WERI-Rb-1 (cell line): ENCODE results near the gene SCYL2.
"Not testable (repeated sequence)": the region's sequence is repeated elsewhere in the genome, so short reads cannot be mapped to it uniquely, and the experiment has no call there.

Experiments
- DNase-seq: peaks from one replicate; pipeline ENCODE4 v3.0.0-alpha.2; 2020
- H3K27ac ChIP-seq: fragments of 250-450 bp; sonication (Bioruptor Pico); 2 replicates; pipeline ENCODE4 v1.5.1; 2020; ENCODE audit warnings: mild to moderate bottlenecking, moderate library complexity
- H3K27me3 ChIP-seq: fragments of 250-450 bp; sonication (Bioruptor Pico); 2 replicates; pipeline ENCODE4 v1.5.1; 2021; ENCODE audit warnings: mild to moderate bottlenecking, low read depth, moderate library complexity; ENCODE audit not compliant: insufficient read depth, severe bottlenecking
- H3K36me3 ChIP-seq: fragments of 250-450 bp; sonication (Bioruptor Pico); 2 replicates; pipeline ENCODE4 v1.5.1; 2020; ENCODE audit warnings: mild to moderate bottlenecking, moderate library complexity
- H3K4me3 ChIP-seq: 2 replicates; pipeline ENCODE4 v1.5.1; 2011; ENCODE audit warnings: low read depth, mild to moderate bottlenecking, control low read depth, low read length
- H3K9me3 ChIP-seq: fragments of 250-450 bp; sonication (Bioruptor Pico); 2 replicates; pipeline ENCODE4 v1.5.1; 2021; ENCODE audit warnings: mild to moderate bottlenecking, moderate library complexity; ENCODE audit not compliant: severe bottlenecking
- CTCF ChIP-seq: IDR thresholded peaks from 2 replicates; pipeline ENCODE4 v1.5.1; 2011; ENCODE audit warnings: low read depth, mild to moderate bottlenecking, control low read depth, inconsistent platforms, low read length

The SCYL2 gene

GRCh38 chr12:100295764-100296555 lies 29.0 kb downstream of the SCYL2 start:
- Histone ChIP-seq H3K27ac (no peak overlapping the region), H3K9me3 (no peaks in the 10 kb centered on the region), H3K36me3 (peaks cover 23% of the 10 kb centered on the region), H3K27me3 (no peaks in the 10 kb centered on the region), H3K4me3 (no peak overlapping the region)
- DNase-seq, result no peak
- TF ChIP-seq CTCF, result no peak

- no peaks in the 10 kb centered on the region for H3K27me3 ChIP-seq
- no peaks in the 10 kb centered on the region for H3K9me3 ChIP-seq
- no peak for TF ChIP-seq CTCF
- no peak overlapping the region for H3K27ac ChIP-seq
- DNase-seq, result no peak
- H3K36me3 ChIP-seq, result peaks cover 33% of the 10 kb centered on the region
- H3K4me3 ChIP-seq, result no peak overlapping the region
These were observed 35.1 kb downstream of the SCYL2 start for GRCh38 chr12:100302081-100302480.

DNA sequence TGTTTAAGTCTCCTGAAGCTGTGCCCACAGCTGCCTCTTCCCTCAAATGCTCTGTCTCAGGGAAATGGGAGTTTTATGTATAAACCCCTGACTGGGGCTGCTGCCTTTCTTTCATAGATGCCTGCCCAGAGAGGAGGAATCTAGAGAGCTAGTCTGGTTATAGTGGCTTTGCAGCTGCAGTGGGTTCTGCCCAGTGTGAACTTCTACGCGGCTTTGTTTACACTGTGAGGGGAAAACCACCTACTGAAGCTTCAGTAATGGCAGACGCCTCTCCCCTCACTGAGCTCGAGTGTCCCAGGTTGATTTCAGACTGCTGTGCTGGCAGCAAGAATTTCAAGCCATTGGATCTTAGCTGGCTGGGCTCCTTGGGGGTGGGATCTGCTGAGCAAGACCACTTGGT lies 36.9 kb downstream of the SCYL2 start:
- Histone ChIP-seq H3K4me3 (no peak overlapping the region), H3K27ac (no peak overlapping the region), H3K27me3 (no peaks in the 10 kb centered on the region), H3K36me3 (peaks cover 27% of the 10 kb centered on the region), H3K9me3 (no peaks in the 10 kb centered on the region)
- no peak for TF ChIP-seq CTCF
- no peak for DNase-seq

DNA sequence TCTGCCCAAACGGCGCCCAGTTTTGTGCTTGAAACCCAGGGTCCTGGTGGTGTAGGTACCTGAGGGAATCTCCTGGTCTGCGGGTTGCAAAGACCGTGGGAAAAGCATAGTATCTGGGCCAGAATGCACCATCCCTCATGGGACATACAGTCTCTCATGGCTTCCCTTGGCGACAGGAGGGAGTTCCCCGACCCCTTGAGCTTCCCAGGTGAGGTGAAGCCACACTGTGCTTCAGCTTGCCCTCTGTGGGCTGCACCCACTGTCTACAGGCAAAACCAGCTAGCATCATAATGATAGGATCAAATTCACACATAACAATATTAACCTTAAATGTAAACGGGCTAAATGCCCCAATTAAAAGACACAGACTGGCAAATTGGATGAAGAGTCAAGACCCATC lies 37.4 kb downstream of the SCYL2 start:
- not testable (repeated sequence) for H3K27me3 ChIP-seq, H3K27ac ChIP-seq, DNase-seq, H3K9me3 ChIP-seq, H3K4me3 ChIP-seq
- peaks cover 25% of the 10 kb centered on the region for H3K36me3 ChIP-seq

DNA sequence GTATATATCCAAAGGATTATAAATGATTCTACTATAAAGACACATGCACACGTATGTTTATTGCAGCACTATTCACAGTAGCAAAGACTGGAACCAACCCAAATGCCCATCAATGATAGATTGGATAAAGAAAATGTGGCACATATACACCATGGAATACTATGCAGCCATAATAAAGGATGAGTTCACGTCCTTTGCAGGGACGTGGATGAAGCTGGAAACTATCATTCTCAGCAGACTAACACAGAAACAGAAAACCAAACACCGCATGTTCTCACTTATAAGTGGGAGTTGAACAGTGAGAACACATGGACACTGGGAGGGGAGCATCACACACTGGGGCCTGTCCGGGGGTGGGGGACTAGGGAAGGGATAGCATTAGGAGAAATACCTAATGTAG lies 41.2 kb downstream of the SCYL2 start:
- H3K27ac ChIP-seq, H3K9me3 ChIP-seq, H3K4me3 ChIP-seq, H3K27me3 ChIP-seq, DNase-seq: not testable (repeated sequence)
- H3K36me3 ChIP-seq, result peaks cover 23% of the 10 kb centered on the region

DNA sequence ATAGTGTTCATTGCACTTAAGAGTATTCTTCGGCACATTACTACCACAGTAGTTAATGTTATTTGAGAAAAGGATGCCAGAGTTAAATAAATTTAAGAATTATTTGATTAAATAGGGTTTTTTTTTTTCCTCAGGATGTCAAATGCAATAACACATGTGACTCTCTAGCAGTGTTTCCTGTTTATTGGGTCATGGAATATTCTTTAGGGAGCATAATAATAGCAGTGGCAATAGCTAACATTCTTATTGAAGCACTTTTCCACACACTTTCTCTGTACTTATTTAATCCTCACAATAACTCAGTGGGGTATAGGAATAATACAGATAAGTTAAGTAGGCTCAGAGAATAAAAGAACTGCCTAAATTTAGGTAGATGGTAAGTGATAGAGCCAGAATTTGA lies 44.3 kb downstream of the SCYL2 start:
- TF ChIP-seq CTCF, result no peak
- H3K27ac ChIP-seq, result no peak overlapping the region
- no peak overlapping the region for H3K4me3 ChIP-seq
- H3K9me3 ChIP-seq, result no peaks in the 10 kb centered on the region
- peaks cover 24% of the 10 kb centered on the region for H3K36me3 ChIP-seq
- DNase-seq, result no peak
- H3K27me3 ChIP-seq, result no peaks in the 10 kb centered on the region

- Histone ChIP-seq H3K27me3 (no peaks in the 10 kb centered on the region), H3K36me3 (peaks cover 37% of the 10 kb centered on the region), H3K4me3 (no peak overlapping the region), H3K9me3 (no peaks in the 10 kb centered on the region), H3K27ac (no peak overlapping the region)
- TF ChIP-seq CTCF, result no peak
- DNase-seq, result no peak
These were observed 50.4 kb downstream of the SCYL2 start for GRCh38 chr12:100317371-100317770.
